Measurements from ENCODE around the gene PHPT1.

The PHPT1 gene

DNA sequence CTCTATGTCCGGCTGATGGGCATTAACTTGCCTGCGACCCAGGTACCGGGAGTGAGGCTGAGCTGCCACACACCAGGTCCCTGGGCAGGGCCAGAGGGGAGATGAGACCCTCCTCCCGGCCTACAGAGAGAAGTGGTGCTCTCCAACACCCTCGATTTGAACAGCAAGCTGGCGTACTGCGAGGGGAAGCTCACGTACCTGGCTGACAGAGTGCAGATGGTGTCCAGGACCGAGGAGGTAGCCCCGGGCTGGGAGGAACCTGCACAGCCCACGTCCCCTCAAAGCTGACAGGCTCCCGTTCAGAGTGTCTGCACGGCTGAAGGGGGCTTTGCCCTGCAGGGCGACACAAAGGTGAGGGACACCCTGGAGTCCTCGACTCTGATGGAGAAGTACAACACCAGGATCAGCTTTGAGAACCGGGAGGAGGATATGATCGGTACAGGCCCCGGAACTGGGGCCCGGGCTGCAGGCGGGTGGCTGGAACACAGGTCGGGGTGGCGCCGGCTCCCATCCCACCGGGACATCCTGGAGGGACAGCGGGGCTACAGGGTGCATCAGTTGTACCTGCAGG is 42.5 kb upstream of the PHPT1 start:
- H3K4me2 ChIP-seq = peak overlapping the region; percentile 97
- H3K9ac ChIP-seq = peak overlapping the region; percentile 99
- peak overlapping the region; percentile 98 for H3K27ac ChIP-seq
- H3K9me3 ChIP-seq = no peaks in the 10 kb centered on the region
- H3K4me3 ChIP-seq = peak overlapping the region; percentile 100
- peaks cover 60% of the 10 kb centered on the region for H3K4me1 ChIP-seq
- no peaks in the 10 kb centered on the region for H3K27me3 ChIP-seq
- TF ChIP-seq Cebpa-rat (IDR thresholded peaks at IDR 0.05) = no peak
- peaks cover 60% of the 10 kb centered on the region for H3K36me3 ChIP-seq
- peaks cover 38% of the 10 kb centered on the region for H4K20me1 ChIP-seq

- Histone ChIP-seq H3K27me3 (no peaks in the 10 kb centered on the region), H3K9ac (peak within 1 kb of the TSS; percentile 99), H4K20me1 (peaks cover 45% of the 10 kb centered on the region), H3K4me1 (peaks cover 53% of the 10 kb centered on the region), H3K27ac (peak within 1 kb of the TSS; percentile 98), H3K9me3 (no peaks in the 10 kb centered on the region), H3K36me3 (peaks cover 68% of the 10 kb centered on the region), H3K4me2 (peak within 1 kb of the TSS; percentile 97), H3K4me3 (peak within 1 kb of the TSS; percentile 100)
- TF ChIP-seq Cebpa-rat (IDR thresholded peaks at IDR 0.05) = no peak
These were observed 41.7 kb upstream of the PHPT1 start, which contains the start of gene RABL6 for GRCh38 chr9:136807281-136808074. Gene RABL6, plus strand, starts transcription at chr9:136807948. Its CDS starts 249 bp downstream, at chr9:136808197.

- peaks cover 53% of the 10 kb centered on the region for H3K4me1 ChIP-seq
- H3K36me3 ChIP-seq = peaks cover 74% of the 10 kb centered on the region
These were observed 41.0 kb upstream of the PHPT1 start for GRCh38 chr9:136808075-136808805.

DNA sequence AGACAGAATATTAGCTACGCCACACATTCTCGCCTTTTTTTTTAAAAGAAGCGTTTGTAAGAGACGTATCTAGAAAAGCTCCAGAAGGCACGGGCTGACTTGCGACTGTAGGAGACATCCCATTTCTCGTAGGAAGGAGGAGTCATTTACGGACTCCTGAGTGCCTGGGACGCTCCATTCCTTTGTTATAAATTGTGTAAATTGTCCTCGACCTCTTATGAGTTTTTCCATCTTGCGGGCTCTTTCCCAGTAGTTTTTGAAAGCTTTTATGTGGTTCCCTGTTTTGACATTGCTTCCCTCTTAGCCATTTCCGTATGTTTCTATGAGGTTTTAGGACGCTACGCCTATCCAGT is 40.4 kb upstream of the PHPT1 start:
- TF ChIP-seq Cebpa-rat (IDR thresholded peaks at IDR 0.05) = no peak
- Histone ChIP-seq H3K4me3 (peak overlapping the region; percentile 100), H3K27me3 (no peaks in the 10 kb centered on the region), H3K27ac (peak overlapping the region; percentile 98), H3K36me3 (peaks cover 74% of the 10 kb centered on the region), H4K20me1 (peaks cover 58% of the 10 kb centered on the region), H3K9me3 (no peaks in the 10 kb centered on the region), H3K4me2 (peak overlapping the region; percentile 79), H3K9ac (peak overlapping the region; percentile 99), H3K4me1 (peaks cover 53% of the 10 kb centered on the region)

More at GRCh38 chr9:136808075-136808805, 41.0 kb upstream of the PHPT1 start:
- Histone ChIP-seq H3K4me2 (peak overlapping the region; percentile 79), H3K9me3 (no peaks in the 10 kb centered on the region), H3K9ac (peak overlapping the region; percentile 99), H3K27ac (peak overlapping the region; percentile 98), H3K27me3 (no peaks in the 10 kb centered on the region), H4K20me1 (peaks cover 53% of the 10 kb centered on the region), H3K4me3 (peak overlapping the region; percentile 100)
- TF ChIP-seq Cebpa-rat (IDR thresholded peaks at IDR 0.05) = no peak

GRCh38 chr9:136814725-136815421 is 34.3 kb upstream of the PHPT1 start:
- no peaks in the 10 kb centered on the region for H3K9me3 ChIP-seq
- peaks cover 93% of the 10 kb centered on the region for H3K36me3 ChIP-seq
- TF ChIP-seq Cebpa-rat (IDR thresholded peaks at IDR 0.05) = no peak
- no peak overlapping the region for H3K9ac ChIP-seq
- peaks cover 99% of the 10 kb centered on the region for H4K20me1 ChIP-seq
- H3K27me3 ChIP-seq = no peaks in the 10 kb centered on the region
- H3K4me1 ChIP-seq = peaks cover 19% of the 10 kb centered on the region
- no peak overlapping the region for H3K4me3 ChIP-seq
- H3K27ac ChIP-seq = no peak overlapping the region
- H3K4me2 ChIP-seq = no peak overlapping the region

- Histone ChIP-seq H3K9me3 (no peaks in the 10 kb centered on the region), H4K20me1 (peaks cover 99% of the 10 kb centered on the region), H3K4me3 (no peak overlapping the region), H3K36me3 (peaks cover 93% of the 10 kb centered on the region), H3K9ac (no peak overlapping the region), H3K27me3 (no peaks in the 10 kb centered on the region), H3K4me2 (no peak overlapping the region), H3K27ac (no peak overlapping the region), H3K4me1 (peaks cover 13% of the 10 kb centered on the region)
- no peak for TF ChIP-seq Cebpa-rat (IDR thresholded peaks at IDR 0.05)
These were observed 33.8 kb upstream of the PHPT1 start for GRCh38 chr9:136815422-136815782.

GRCh38 chr9:136820971-136821825 is 28.0 kb upstream of the PHPT1 start:
- Histone ChIP-seq H3K27me3 (no peaks in the 10 kb centered on the region), H4K20me1 (peaks cover 96% of the 10 kb centered on the region), H3K4me3 (no peak overlapping the region), H3K9ac (no peak overlapping the region), H3K36me3 (peaks cover 92% of the 10 kb centered on the region), H3K9me3 (no peaks in the 10 kb centered on the region), H3K4me2 (no peak overlapping the region), H3K27ac (no peak overlapping the region), H3K4me1 (no peaks in the 10 kb centered on the region)
- no peak for TF ChIP-seq Cebpa-rat (IDR thresholded peaks at IDR 0.05)

- no peak overlapping the region for H3K4me2 ChIP-seq
- no peaks in the 10 kb centered on the region for H3K9me3 ChIP-seq
- TF ChIP-seq Cebpa-rat (IDR thresholded peaks at IDR 0.05) = no peak
- H3K4me3 ChIP-seq = no peak overlapping the region
- H3K9ac ChIP-seq = no peak overlapping the region
- H4K20me1 ChIP-seq = peaks cover 96% of the 10 kb centered on the region
- no peaks in the 10 kb centered on the region for H3K4me1 ChIP-seq
- no peaks in the 10 kb centered on the region for H3K27me3 ChIP-seq
- H3K36me3 ChIP-seq = peaks cover 93% of the 10 kb centered on the region
- H3K27ac ChIP-seq = no peak overlapping the region
These were observed 27.2 kb upstream of the PHPT1 start for GRCh38 chr9:136821826-136822544.
